ENCODE measurements around the gene ACSS2.
A peak's percentile ranks its signal among the peaks of the same experiment; 100 is the strongest.

Gene ACSS2

DNA sequence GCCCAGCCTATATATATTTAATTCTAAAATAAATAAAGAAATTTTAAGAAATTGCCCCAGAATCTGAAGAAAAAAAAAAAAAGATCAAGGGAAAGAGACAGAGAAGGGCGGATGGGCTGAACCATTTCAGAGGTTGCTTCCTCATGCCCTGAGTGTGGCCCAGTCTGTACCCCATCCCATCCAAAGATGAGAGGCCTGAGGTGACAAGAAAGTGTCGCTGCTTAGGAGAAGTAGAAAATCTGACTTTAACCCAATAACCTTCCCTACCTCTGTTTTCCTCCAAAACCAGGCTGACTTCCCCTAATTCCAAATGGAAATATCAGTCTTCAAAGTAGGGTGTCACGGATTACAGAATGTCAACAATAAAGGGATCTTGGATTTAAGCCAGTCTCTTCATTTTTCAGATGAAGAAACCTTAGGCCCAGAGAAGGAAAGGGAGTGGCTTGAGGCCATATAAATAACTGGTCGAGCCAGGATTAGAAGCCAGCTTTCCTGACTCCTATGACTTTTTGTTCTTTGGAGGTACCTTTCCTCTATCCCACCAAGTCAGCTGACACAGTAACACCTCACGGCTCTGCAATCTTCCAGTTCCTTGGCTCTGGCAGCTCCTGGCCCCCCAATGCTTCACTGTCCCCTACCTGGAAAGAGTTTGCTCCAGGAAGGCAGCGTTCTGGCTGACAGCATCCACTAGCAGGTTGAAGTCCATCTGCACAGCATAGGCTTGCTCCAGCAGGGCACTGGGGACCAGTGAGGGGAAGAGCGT, 69.1 kb downstream of the ACSS2 start:
- Histone ChIP-seq H3K27ac (ENCODE audit: insufficient read depth, low read depth, low read length, poor library complexity, severe bottlenecking) (no peak overlapping the region), H3K9me3 (ENCODE audit: control insufficient read depth, low read length) (no peaks in the 10 kb centered on the region), H3K27me3 (ENCODE audit: control insufficient read depth, insufficient read depth, low read length, poor library complexity, severe bottlenecking) (no peaks in the 10 kb centered on the region), H3K36me3 (ENCODE audit: control insufficient read depth, insufficient read depth, low read length) (peaks cover 6% of the 10 kb centered on the region), H3K4me1 (ENCODE audit: control insufficient read depth, insufficient read depth, low read length) (no peaks in the 10 kb centered on the region), H3K4me3 (ENCODE audit: insufficient read depth, low read depth, low read length) (no peak overlapping the region)
- WGBS, 2 experiments: 92 to 94% methylated on average over 7 of the region's 7 CpGs

DNA sequence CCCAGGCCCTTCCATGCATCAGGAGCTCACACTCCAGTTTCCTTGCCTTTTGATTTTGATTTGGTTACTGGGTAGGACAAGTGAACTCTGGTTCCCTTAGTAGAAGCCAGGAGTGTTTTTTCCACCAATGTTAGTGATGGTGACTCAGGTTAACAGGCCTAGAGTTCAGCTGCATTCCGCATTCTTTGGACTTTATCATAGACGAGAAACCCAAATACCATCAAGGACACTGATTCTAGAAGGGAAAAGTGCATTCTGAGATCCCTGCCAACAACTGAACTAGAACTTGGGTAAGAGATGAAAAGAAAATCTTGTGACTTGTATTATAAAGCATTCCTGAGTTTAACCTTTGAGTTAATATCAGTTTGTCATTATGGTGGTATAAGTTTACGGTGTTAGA, 70.2 kb downstream of the ACSS2 start:
- 96 to 98% methylated on average over 3 of the region's 3 CpGs for WGBS, 2 experiments

DNA sequence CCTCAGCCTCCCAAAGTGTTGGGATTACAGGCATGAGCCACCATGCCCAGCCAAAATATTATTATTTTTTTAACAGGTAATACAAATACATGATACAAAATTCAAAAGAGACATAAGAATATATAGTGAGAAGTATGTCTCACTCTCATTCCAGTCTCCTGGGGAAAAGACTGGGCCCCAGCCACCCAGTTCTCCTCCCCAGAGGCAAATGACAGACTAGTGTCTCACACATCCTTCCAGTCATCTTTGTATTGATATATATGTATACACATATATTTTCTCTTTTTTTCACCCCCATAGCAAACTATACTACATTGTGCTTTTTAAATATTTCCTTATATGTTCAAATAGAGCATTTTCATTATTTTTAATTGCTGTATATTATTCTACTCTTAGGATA, 70.9 kb downstream of the ACSS2 start:
- Histone ChIP-seq H3K36me3 (ENCODE audit: control insufficient read depth, insufficient read depth, low read length) (peaks cover 6% of the 10 kb centered on the region), H3K4me1 (ENCODE audit: control insufficient read depth, insufficient read depth, low read length) (peaks cover 3% of the 10 kb centered on the region), H3K4me3 (ENCODE audit: insufficient read depth, low read depth, low read length) (no peak overlapping the region), H3K27me3 (ENCODE audit: control insufficient read depth, insufficient read depth, low read length, poor library complexity, severe bottlenecking) (no peaks in the 10 kb centered on the region), H3K9me3 (ENCODE audit: control insufficient read depth, low read length) (no peaks in the 10 kb centered on the region), H3K27ac (ENCODE audit: insufficient read depth, low read depth, low read length, poor library complexity, severe bottlenecking) (no peak overlapping the region)

More for the DNA sequence above, 70.2 kb downstream of the ACSS2 start:
- H3K9me3 ChIP-seq (ENCODE audit: control insufficient read depth, low read length): no peaks in the 10 kb centered on the region
- H3K27ac ChIP-seq (ENCODE audit: insufficient read depth, low read depth, low read length, poor library complexity, severe bottlenecking): no peak overlapping the region
- peaks cover 6% of the 10 kb centered on the region for H3K36me3 ChIP-seq (ENCODE audit: control insufficient read depth, insufficient read depth, low read length)
- H3K4me3 ChIP-seq (ENCODE audit: insufficient read depth, low read depth, low read length): no peak overlapping the region
- H3K27me3 ChIP-seq (ENCODE audit: control insufficient read depth, insufficient read depth, low read length, poor library complexity, severe bottlenecking): no peaks in the 10 kb centered on the region
- H3K4me1 ChIP-seq (ENCODE audit: control insufficient read depth, insufficient read depth, low read length): peaks cover under 1% of the 10 kb centered on the region

DNA sequence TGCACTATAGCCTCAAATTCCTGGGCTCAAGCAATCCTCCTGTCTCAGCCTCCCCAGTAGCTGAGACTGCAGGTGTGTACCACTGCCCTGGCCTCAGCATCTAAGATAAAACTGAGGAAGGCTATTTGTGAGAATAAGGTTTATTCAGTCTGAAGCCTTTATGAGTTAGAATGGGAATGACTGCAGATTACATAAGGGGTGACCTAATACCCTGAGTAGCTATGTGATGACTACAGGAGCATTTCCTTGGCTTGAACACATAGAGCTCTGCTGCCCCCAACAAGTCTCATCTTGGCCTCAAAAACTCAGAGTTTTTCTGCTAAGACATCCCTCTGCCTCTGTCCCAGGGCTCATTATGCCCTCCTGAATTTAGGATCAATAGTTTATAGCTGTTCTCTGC, 71.6 kb downstream of the ACSS2 start:
- H3K4me3 ChIP-seq (ENCODE audit: insufficient read depth, low read depth, low read length): no peak overlapping the region
- H3K36me3 ChIP-seq (ENCODE audit: control insufficient read depth, insufficient read depth, low read length): peaks cover 6% of the 10 kb centered on the region
- H3K4me1 ChIP-seq (ENCODE audit: control insufficient read depth, insufficient read depth, low read length): peaks cover 3% of the 10 kb centered on the region
- H3K27me3 ChIP-seq (ENCODE audit: control insufficient read depth, insufficient read depth, low read length, poor library complexity, severe bottlenecking): no peaks in the 10 kb centered on the region
- H3K27ac ChIP-seq (ENCODE audit: insufficient read depth, low read depth, low read length, poor library complexity, severe bottlenecking): no peak overlapping the region
- no peaks in the 10 kb centered on the region for H3K9me3 ChIP-seq (ENCODE audit: control insufficient read depth, low read length)

DNA sequence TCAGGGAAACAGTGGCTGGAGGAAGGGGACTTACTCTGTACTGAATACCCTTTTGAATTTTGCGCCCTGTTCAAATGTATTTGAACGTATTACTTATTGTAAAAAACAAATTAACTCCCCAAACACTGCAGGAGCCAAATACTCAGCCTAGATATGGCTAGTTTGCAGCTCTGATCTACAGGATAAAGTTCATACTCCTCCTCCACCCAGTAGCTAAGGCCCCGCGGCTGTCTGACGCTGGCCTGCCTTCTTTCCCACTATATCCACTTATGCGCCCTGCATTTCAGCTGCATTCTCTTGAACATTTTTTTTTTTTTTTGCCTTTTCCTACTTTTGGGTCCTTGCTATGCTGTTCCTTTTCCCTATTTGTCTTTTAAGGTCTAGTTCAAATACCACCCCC, 72.7 kb downstream of the ACSS2 start:
- H3K27ac ChIP-seq (ENCODE audit: insufficient read depth, low read depth, low read length, poor library complexity, severe bottlenecking): no peak overlapping the region
- no peaks in the 10 kb centered on the region for H3K27me3 ChIP-seq (ENCODE audit: control insufficient read depth, insufficient read depth, low read length, poor library complexity, severe bottlenecking)
- H3K4me1 ChIP-seq (ENCODE audit: control insufficient read depth, insufficient read depth, low read length): peaks cover 3% of the 10 kb centered on the region
- 91 to 96% methylated on average over 6 of the region's 6 CpGs for WGBS, 2 experiments
- H3K9me3 ChIP-seq (ENCODE audit: control insufficient read depth, low read length): no peaks in the 10 kb centered on the region
- H3K36me3 ChIP-seq (ENCODE audit: control insufficient read depth, insufficient read depth, low read length): peaks cover 6% of the 10 kb centered on the region
- no peak overlapping the region for H3K4me3 ChIP-seq (ENCODE audit: insufficient read depth, low read depth, low read length)

DNA sequence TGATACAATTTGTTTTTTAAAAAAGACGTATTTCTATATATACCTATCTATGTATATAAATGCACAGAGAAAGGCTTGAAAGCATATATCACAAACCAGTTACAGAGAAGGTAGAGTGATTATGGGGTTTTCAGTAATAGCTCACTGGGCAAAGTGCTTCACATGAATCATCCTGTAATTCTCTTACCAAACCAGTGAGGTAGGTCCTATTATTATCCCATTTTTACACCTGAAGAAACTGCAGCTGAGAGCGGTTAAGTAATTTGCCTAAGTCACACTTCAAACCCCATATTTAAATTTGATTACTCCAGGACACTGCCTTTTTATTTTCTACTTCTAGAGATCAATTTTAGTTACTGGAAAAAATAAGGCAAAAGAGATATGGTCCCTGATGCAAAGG, 74.8 kb downstream of the ACSS2 start:
- H3K27me3 ChIP-seq (ENCODE audit: control insufficient read depth, insufficient read depth, low read length, poor library complexity, severe bottlenecking): no peaks in the 10 kb centered on the region
- peaks cover 6% of the 10 kb centered on the region for H3K36me3 ChIP-seq (ENCODE audit: control insufficient read depth, insufficient read depth, low read length)
- H3K4me1 ChIP-seq (ENCODE audit: control insufficient read depth, insufficient read depth, low read length): peaks cover 11% of the 10 kb centered on the region
- WGBS, 2 experiments: 95 to 100% methylated on average over 1 of the region's 2 CpGs
- no peak overlapping the region for H3K4me3 ChIP-seq (ENCODE audit: insufficient read depth, low read depth, low read length)
- H3K9me3 ChIP-seq (ENCODE audit: control insufficient read depth, low read length): no peaks in the 10 kb centered on the region
- H3K27ac ChIP-seq (ENCODE audit: insufficient read depth, low read depth, low read length, poor library complexity, severe bottlenecking): no peak overlapping the region

DNA sequence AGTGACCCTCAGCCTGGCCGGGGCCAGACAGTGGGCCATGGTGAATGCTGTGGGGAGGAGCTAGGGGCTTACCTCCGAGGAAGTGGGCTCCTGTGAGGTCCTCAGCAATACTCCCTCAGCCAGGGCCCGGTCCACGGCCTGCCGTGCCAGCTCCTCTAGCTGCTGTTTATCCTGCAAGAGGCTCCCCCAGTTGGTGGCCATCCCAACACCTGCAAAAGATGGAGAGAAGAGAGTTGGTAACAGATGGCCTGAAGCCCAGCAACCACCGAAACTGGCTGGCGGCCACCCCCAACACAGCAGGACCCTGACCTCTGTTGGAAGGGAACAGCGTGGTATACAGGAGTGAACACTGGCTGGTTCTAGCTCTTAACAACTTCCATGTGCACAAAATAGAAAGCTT, 75.2 kb downstream of the ACSS2 start:
- Histone ChIP-seq H3K9me3 (ENCODE audit: control insufficient read depth, low read length) (no peaks in the 10 kb centered on the region), H3K4me3 (ENCODE audit: insufficient read depth, low read depth, low read length) (no peak overlapping the region), H3K27me3 (ENCODE audit: control insufficient read depth, insufficient read depth, low read length, poor library complexity, severe bottlenecking) (no peaks in the 10 kb centered on the region), H3K4me1 (ENCODE audit: control insufficient read depth, insufficient read depth, low read length) (peaks cover 14% of the 10 kb centered on the region), H3K27ac (ENCODE audit: insufficient read depth, low read depth, low read length, poor library complexity, severe bottlenecking) (no peak overlapping the region), H3K36me3 (ENCODE audit: control insufficient read depth, insufficient read depth, low read length) (peaks cover 6% of the 10 kb centered on the region)
- 83 to 89% methylated on average over 8 of the region's 8 CpGs for WGBS, 2 experiments

DNA sequence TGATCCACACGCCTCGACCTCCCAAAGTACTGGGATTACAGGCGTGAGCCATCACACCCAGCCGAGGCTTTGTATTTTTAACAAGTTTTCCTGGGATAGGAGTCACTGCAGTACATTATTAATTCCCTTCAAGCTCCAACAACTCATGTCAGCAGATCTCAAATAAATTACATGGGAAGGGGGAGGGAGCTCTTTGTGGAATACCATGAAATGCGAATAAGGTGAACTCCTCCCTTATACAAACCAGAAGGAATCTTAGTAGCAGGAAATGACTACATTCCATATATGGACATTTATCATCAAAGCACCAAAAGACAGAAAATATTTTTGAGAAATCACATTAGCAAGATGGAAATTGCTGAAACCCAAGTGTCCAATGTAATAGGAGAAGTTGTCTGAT, 76.3 kb downstream of the ACSS2 start:
- no peak overlapping the region for H3K27ac ChIP-seq (ENCODE audit: insufficient read depth, low read depth, low read length, poor library complexity, severe bottlenecking)
- no peak overlapping the region for H3K4me3 ChIP-seq (ENCODE audit: insufficient read depth, low read depth, low read length)
- WGBS, 2 experiments: 95 to 100% methylated on average over 4 of the region's 5 CpGs
- H3K4me1 ChIP-seq (ENCODE audit: control insufficient read depth, insufficient read depth, low read length): peaks cover 19% of the 10 kb centered on the region
- H3K36me3 ChIP-seq (ENCODE audit: control insufficient read depth, insufficient read depth, low read length): peaks cover 6% of the 10 kb centered on the region
- no peaks in the 10 kb centered on the region for H3K9me3 ChIP-seq (ENCODE audit: control insufficient read depth, low read length)
- no peaks in the 10 kb centered on the region for H3K27me3 ChIP-seq (ENCODE audit: control insufficient read depth, insufficient read depth, low read length, poor library complexity, severe bottlenecking)

DNA sequence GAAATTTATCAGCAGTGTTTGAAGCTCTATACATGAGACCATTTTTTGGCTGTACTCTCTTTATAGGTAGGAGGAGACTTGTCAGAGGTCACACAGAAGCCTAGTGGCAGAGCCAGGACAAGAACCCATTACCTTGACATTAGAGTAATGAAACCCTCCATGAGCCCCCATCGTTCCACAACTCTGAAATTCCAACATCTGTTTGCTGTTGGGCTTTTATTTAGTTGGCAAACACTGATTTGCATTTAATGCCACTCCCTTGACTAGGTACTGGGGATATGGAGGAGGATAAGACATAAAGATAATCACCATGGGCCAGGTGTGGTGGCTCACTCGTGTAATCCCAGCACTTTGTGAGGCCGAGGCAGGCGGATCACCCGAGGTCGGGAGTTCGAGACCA, 77.5 kb downstream of the ACSS2 start:
- H3K4me1 ChIP-seq (ENCODE audit: control insufficient read depth, insufficient read depth, low read length): peaks cover 19% of the 10 kb centered on the region
- H3K36me3 ChIP-seq (ENCODE audit: control insufficient read depth, insufficient read depth, low read length): peaks cover 6% of the 10 kb centered on the region
- H3K4me3 ChIP-seq (ENCODE audit: insufficient read depth, low read depth, low read length): no peak overlapping the region
- no peaks in the 10 kb centered on the region for H3K27me3 ChIP-seq (ENCODE audit: control insufficient read depth, insufficient read depth, low read length, poor library complexity, severe bottlenecking)
- no peaks in the 10 kb centered on the region for H3K9me3 ChIP-seq (ENCODE audit: control insufficient read depth, low read length)
- 90 to 97% methylated on average over 7 of the region's 7 CpGs for WGBS, 2 experiments
- H3K27ac ChIP-seq (ENCODE audit: insufficient read depth, low read depth, low read length, poor library complexity, severe bottlenecking): no peak overlapping the region

DNA sequence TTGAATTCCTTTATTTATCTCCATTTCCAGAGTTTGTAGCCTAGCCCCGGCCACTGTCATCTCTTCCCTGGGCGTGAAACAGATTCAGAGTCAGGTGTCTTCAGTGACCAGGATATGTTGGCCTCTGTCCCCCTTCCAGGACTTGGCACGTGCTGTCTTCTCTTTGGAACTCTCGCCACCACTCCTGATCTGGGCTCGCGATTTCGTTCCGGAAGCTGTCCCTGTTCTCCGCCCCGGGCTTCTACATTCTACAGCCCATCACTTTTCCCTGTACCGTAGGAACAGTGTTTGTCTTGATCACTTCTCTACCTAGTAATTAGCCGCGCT, 78.5 kb downstream of the ACSS2 start:
- Histone ChIP-seq H3K27ac (ENCODE audit: insufficient read depth, low read depth, low read length, poor library complexity, severe bottlenecking) (no peak overlapping the region), H3K36me3 (ENCODE audit: control insufficient read depth, insufficient read depth, low read length) (peaks cover 4% of the 10 kb centered on the region), H3K27me3 (ENCODE audit: control insufficient read depth, insufficient read depth, low read length, poor library complexity, severe bottlenecking) (no peaks in the 10 kb centered on the region), H3K4me1 (ENCODE audit: control insufficient read depth, insufficient read depth, low read length) (peaks cover 19% of the 10 kb centered on the region), H3K9me3 (ENCODE audit: control insufficient read depth, low read length) (no peaks in the 10 kb centered on the region), H3K4me3 (ENCODE audit: insufficient read depth, low read depth, low read length) (peak overlapping the region; percentile 87)
- 22 to 25% methylated on average over 13 of the region's 13 CpGs for WGBS, 2 experiments

Measured in ectodermal cell (in vitro differentiated cells).